Coronary artery (tissue), 2 donors: Measurements from ENCODE around the gene C6.

Source experiments
- DNase-seq: peaks from one replicate; pipeline ENCODE4 v3.0.0-alpha.2; 2017; ENCODE audit warnings: low spot score
- H3K27ac ChIP-seq, 2 donors: fragments of 200-600 bp; sonication (generic); one replicate each; pipeline ENCODE4 v1.5.1; 2016 to 2019
- H3K4me3 ChIP-seq: fragments of 200-600 bp; sonication (generic); 2 replicates; pipeline ENCODE4 v1.5.1; 2016; ENCODE audit warnings: mild to moderate bottlenecking, moderate library complexity
- TF ChIP-seq, protein P1 (sequence below): fragments of 200-600 bp; sonication (generic); IDR thresholded peaks from one replicate; pipeline ENCODE4 v1.5.1; 2019; ENCODE audit warnings: antibody characterized with exemption

C6 gene

DNA sequence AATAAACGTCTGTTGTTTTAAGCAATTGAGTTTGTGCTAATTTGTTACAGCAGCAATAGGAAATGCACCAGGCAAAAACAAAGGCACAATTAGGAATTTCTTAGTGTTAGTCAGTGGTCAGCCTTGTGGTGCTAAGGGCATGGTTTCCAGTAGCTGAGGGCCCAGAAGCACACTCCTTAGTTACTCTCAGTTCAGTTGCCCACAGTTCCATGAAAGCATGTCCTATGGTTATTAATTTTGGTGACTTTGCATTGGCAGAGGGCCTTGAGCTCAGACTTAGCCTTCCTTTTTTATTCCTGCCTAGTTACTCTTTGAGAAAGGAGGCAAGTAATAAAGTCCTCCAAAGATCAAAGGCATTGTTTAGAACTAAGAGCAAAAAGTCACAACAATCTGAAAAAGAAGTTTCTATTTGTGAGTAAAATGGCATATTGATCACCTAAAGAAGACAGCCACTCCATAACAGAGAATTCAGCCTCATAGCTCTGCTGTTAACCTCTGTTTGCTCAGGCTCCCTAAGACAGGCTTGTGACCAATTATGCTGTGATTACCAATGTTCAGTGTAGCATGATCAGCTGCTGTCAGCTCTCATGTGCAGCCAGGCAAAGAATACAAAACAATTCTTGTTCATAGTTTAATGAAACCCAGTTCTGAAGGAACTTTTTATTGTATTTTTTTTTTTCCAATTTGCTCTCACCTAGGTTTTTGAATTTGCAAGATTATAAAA, 85.2 kb downstream of the C6 start:
- TF ChIP-seq, protein P1, sequence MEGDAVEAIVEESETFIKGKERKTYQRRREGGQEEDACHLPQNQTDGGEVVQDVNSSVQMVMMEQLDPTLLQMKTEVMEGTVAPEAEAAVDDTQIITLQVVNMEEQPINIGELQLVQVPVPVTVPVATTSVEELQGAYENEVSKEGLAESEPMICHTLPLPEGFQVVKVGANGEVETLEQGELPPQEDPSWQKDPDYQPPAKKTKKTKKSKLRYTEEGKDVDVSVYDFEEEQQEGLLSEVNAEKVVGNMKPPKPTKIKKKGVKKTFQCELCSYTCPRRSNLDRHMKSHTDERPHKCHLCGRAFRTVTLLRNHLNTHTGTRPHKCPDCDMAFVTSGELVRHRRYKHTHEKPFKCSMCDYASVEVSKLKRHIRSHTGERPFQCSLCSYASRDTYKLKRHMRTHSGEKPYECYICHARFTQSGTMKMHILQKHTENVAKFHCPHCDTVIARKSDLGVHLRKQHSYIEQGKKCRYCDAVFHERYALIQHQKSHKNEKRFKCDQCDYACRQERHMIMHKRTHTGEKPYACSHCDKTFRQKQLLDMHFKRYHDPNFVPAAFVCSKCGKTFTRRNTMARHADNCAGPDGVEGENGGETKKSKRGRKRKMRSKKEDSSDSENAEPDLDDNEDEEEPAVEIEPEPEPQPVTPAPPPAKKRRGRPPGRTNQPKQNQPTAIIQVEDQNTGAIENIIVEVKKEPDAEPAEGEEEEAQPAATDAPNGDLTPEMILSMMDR = no peak

DNA sequence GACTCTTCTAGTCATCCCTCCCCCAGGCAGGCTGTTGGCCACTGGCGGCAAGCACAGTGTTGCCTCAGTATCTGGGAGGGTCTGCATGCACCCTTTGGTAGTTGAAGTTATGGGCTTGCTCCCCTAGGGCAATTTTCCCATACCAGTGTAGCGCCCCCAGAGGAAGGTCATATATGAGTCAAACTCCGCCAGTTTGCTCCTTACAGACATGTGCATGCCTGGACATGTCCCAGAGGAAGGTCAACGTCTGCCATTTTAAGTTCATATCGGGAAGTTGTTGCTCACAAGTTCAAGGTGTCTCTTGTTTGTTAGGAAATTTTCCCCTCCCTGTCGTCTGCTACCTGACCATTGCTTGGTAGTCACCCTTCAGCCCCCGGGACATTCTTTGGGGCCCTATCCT, 90.9 kb downstream of the C6 start:
- DNase-seq = no peak
- no peak overlapping the region for H3K4me3 ChIP-seq
- no peak overlapping the region for H3K27ac ChIP-seq
- TF ChIP-seq, protein P1 = no peak

More for the DNA sequence above, 85.2 kb downstream of the C6 start:
- H3K4me3 ChIP-seq = no peak overlapping the region
- H3K27ac ChIP-seq = no peak overlapping the region
- no peak for DNase-seq

DNA sequence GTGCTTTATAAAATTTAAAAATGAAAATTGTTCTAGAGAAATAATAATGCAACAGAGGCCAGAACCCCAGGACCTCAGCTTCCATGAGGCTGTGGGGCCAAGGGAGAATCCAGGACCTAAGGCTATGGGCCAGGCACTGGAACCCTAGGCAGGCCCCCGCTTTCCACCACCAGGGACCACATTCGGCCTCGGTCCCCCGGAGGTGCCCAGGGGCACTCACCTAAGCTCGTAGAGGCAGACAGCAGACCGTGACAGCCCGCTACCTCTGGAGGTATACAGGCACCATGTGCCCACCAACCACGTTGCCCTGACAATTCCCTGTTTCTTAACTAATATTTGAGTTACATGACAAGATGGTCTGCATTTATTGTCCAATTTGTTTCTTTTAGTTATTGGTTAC, 92.7 kb downstream of the C6 start:
- no peak for DNase-seq
- no peak overlapping the region for H3K27ac ChIP-seq

DNA sequence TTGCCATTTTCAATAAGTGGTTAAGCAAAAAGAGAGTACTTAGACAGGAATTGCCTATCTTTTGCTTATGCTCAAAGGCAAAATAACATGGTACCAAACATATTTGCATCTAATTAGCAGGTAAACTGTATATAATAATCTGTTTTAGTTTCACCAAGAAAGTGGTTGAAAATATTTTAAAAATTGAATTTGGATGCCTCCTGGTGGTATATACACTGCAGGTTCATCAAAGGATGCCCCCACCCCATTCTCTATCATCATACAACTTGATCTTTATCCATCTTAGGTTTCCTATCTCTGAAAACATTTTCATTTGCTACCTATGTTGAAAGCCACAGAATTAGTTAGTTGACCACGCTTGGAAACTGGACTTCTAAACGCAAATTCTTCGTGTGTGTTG, 95.2 kb downstream of the C6 start:
- TF ChIP-seq, protein P1 = no peak
- no peak overlapping the region for H3K27ac ChIP-seq
- H3K4me3 ChIP-seq = no peak overlapping the region
- no peak for DNase-seq

More for the DNA sequence above, 92.7 kb downstream of the C6 start:
- no peak overlapping the region for H3K4me3 ChIP-seq
- TF ChIP-seq, protein P1 = no peak

DNA sequence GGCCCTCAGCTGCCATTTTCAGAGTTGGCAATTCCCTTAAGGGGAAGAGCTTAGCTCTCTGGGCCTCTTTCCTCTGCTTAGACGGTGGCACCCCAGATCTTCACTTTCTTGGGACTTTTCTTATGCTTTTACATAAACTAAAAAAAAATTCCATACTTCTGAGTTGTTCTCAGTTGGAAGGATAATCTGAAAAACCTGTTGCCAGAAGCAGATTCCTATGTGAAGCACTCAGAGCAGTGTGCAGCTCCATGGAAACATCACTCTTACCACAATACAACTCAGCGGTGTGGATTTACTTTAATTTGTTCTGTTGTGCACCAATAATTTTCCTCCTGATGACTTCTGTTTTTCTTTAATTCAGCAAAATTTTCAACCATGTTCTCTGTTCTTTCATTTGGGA, 98.1 kb downstream of the C6 start:
- H3K4me3 ChIP-seq = no peak overlapping the region
- DNase-seq = no peak
- no peak overlapping the region for H3K27ac ChIP-seq
- TF ChIP-seq, protein P1 = no peak

GRCh38 chr5:41112486-41113455, 100.6 kb downstream of the C6 start:
- TF ChIP-seq, protein P1 = no peak
- DNase-seq = no peak
- no peak overlapping the region for H3K27ac ChIP-seq
- no peak overlapping the region for H3K4me3 ChIP-seq
